GM12878 (cell line): ENCODE measurements around the gene MYCBPAP. TPM values are rescaled to one million over a fixed set of nuclear protein-coding genes. Genes with fewer than 3 reads are reported as not detected.
A peak's percentile ranks its signal among the peaks of the same experiment; 100 is the strongest.

Experiments
- ATAC-seq: fragments of 200-7000 bp; cut with Tn5 transposase; 3 replicates; pipeline ENCODE4 v1.9.1; 2020; ENCODE audit warnings: mild to moderate bottlenecking, moderate library complexity
- Bru-seq: library from RNA; stranded (reverse); fragments of 400-500 nt; gene quantifications from one replicate; lab custom pipeline; 2021; lab: Mats Ljungman, UMichigan
- BruChase-seq, 2 experiments: library from RNA; stranded (reverse); fragments of 400-500 nt; gene quantifications; one replicate each; lab custom pipeline; 2021; lab: Mats Ljungman, UMichigan
- BruUV-seq: library from RNA; stranded (reverse); fragments of 400-500 nt; replicated peaks from 2 replicates; lab custom pipeline; 2021; lab: Mats Ljungman, UMichigan
- CTCF ChIA-PET: fragments of 300-600 bp; sonication (Branson Sonifier 250); formaldehyde crosslinking; extraction: SDS; loops from one replicate; lab custom pipeline; 2021; ENCODE audit warnings: inconsistent platforms; lab: Yijun Ruan, JAX
- POLR2A ChIA-PET: fragments of 350-600 bp; formaldehyde crosslinking; extraction: SDS; loops from one replicate; lab custom pipeline; 2021; ENCODE audit warnings: inconsistent platforms; lab: Charles Lee
- RAD21 ChIA-PET: fragments of 300-600 bp; sonication (Branson Sonifier 250); formaldehyde crosslinking; loops from one replicate; lab custom pipeline; 2023; ENCODE audit warnings: antibody characterized with exemption; ENCODE audit not compliant: unreplicated experiment; lab: Charles Lee
- SMC1A ChIA-PET: fragments of 300-600 bp; sonication (Branson Sonifier 250); formaldehyde crosslinking; loops from one replicate; lab custom pipeline; 2023; ENCODE audit not compliant: unreplicated experiment, uncharacterized antibody; lab: Charles Lee
- DNase-seq: peaks from one replicate; pipeline ENCODE4 v3.0.0-alpha.2; 2011; ENCODE audit warnings: low read depth, low spot score
- FAIRE-seq: peaks from 3 replicates; lab custom pipeline; 2011; peaks lifted over from hg19 to GRCh38; lab: Jason Lieb, UNC
- H2AFZ ChIP-seq: 2 replicates; pipeline ENCODE4 v1.6.0; 2011; ENCODE audit warnings: low read depth, low read length, control low read depth; ENCODE audit not compliant: control insufficient read depth
- H3K27ac ChIP-seq: 2 replicates; pipeline ENCODE4 v1.5.1; 2011; ENCODE audit warnings: control low read depth; ENCODE audit not compliant: control insufficient read depth, insufficient read depth
- H3K27me3 ChIP-seq, 2 experiments: replicated peaks in 1 of 2; 2 replicates each; pipeline versions ENCODE4 v1.6.0 to v1.6.1; 2011; ENCODE audit warnings: low read length in 1 of 2; ENCODE audit not compliant: control insufficient read depth in 2 of 2, insufficient read depth in 2 of 2
- H3K36me3 ChIP-seq, 2 experiments: 2 replicates each; pipeline ENCODE4 v1.5.1; 2011; ENCODE audit warnings: low read length in 1 of 2; ENCODE audit not compliant: control insufficient read depth in 2 of 2, insufficient read depth in 2 of 2
- H3K4me1 ChIP-seq: 2 replicates; pipeline ENCODE4 v1.6.1; 2011; ENCODE audit warnings: mild to moderate bottlenecking, low read length, moderate library complexity, mixed read lengths; ENCODE audit not compliant: control insufficient read depth, insufficient read depth
- H3K4me2 ChIP-seq: 2 replicates; pipeline ENCODE4 v1.6.0; 2011; ENCODE audit warnings: control low read depth; ENCODE audit not compliant: control insufficient read depth, insufficient read depth
- H3K4me3 ChIP-seq: fragments of 200-600 bp; sonication (generic); 2 replicates; pipeline ENCODE4 v1.5.1; 2016
- H3K79me2 ChIP-seq: 2 replicates; pipeline ENCODE4 v1.6.0; 2011; ENCODE audit warnings: low read length; ENCODE audit not compliant: control insufficient read depth, insufficient read depth
- H3K9ac ChIP-seq: 2 replicates; pipeline ENCODE4 v1.8.0; 2011; ENCODE audit warnings: low read length, control low read depth, mixed read lengths; ENCODE audit not compliant: control insufficient read depth, insufficient read depth
- H3K9me3 ChIP-seq: replicated peaks from 3 replicates; pipeline ENCODE4 v1.5.1; 2011; ENCODE audit warnings: mild to moderate bottlenecking, low read length; ENCODE audit not compliant: control insufficient read depth, insufficient read depth
- H4K20me1 ChIP-seq: 2 replicates; pipeline ENCODE4 v1.6.0; 2011; ENCODE audit not compliant: control insufficient read depth, insufficient read depth
- CUX1 ChIP-seq: IDR thresholded peaks from 2 replicates; pipeline ENCODE4 v1.6.1; 2012; ENCODE audit warnings: improper control_type of control experiment, low read depth, low read length; ENCODE audit not compliant: insufficient replicate concordance
- ETV6 ChIP-seq, 2 experiments: fragments of 450-650 bp in 1 of 2; IDR thresholded peaks in 1 of 2; conservative IDR thresholded peaks in 1 of 2; 2 replicates each; pipeline ENCODE4 v1.6.1; 2014; ENCODE audit warnings: antibody characterized with exemption in 1 of 2, borderline replicate concordance in 1 of 2, low read depth in 1 of 2, mild to moderate bottlenecking in 1 of 2, moderate library complexity in 1 of 2
- SIN3A ChIP-seq: IDR thresholded peaks from 2 replicates; pipeline ENCODE4 v1.6.1; 2012; ENCODE audit warnings: low read depth, low read length, improper control_type of control experiment
- SRF ChIP-seq, 2 experiments: IDR thresholded peaks; 2 replicates each; pipeline ENCODE4 v1.6.1; 2011; ENCODE audit warnings: low read depth in 2 of 2, low read length in 2 of 2, mild to moderate bottlenecking in 1 of 2, moderate library complexity in 1 of 2
- YY1 ChIP-seq: IDR thresholded peaks from 2 replicates; pipeline ENCODE4 v1.6.1; 2011; ENCODE audit warnings: low read depth, mild to moderate bottlenecking, low read length
- WGBS: methylation state at CpG from one replicate; pipeline ENCODE4 v1.1.6; 2016; ENCODE audit warnings: low lambda C conversion rate; ENCODE audit not compliant: insufficient replicate concordance, insufficient coverage; ENCODE audit errors: missing lambda C conversion rate; 5-methylcytosine and 5-hydroxymethylcytosine counted together
- in situ Hi-C: fragments of 300-500 bp; cut with MboI; formaldehyde crosslinking; loops from 9 replicates; pipeline ENCODE4 v1.14.3; 2018; ENCODE audit warnings: mixed read lengths
- intact Hi-C: fragments of 100-400 bp; cut with micrococcal nuclease; formaldehyde crosslinking; loops from one replicate; pipeline ENCODE4 v1.14.2; 2022; ENCODE audit not compliant: unreplicated experiment
- long read RNA-seq, 2 experiments: library from polyadenylated mRNA; unstranded; transcript quantifications; one replicate each; pipeline ENCODE4 v2.0.0, GENCODE V29; 2019 to 2020
- polyA minus RNA-seq, 3 experiments: library from RNA; depleted of rRNA, polyadenylated mRNA; stranded (reverse); fragments of >200 nt; gene quantifications; 2 replicates each; pipeline ENCODE4 v1.2.3, GENCODE V29; 2011
- polyA plus RNA-seq, 11 experiments: library from polyadenylated mRNA; depleted of rRNA in 4 of 11; unstranded in 6 of 11; stranded (reverse) in 5 of 11; fragments of >200 nt; fragmentation: Nextera tagmentation in 4 of 11; fragmentation: Illumina TruSeq in 1 of 11; extraction: Ambion mirVana in 4 of 11; extraction: Trizol in 1 of 11; gene quantifications; 1 replicate in 1 of 11; 2 replicates in 10 of 11; pipeline versions ENCODE4 v1.2.1 to v1.2.3, GENCODE V29; 2011 to 2016; ENCODE audit warnings: inconsistent platforms in 2 of 11, missing spikeins in 2 of 11, low read depth in 1 of 11
- total RNA-seq, 4 experiments: library from RNA; depleted of rRNA in 3 of 4; stranded (reverse); fragments of >200 nt in 3 of 4; fragmentation: Illumina TruSeq in 1 of 4; extraction: Trizol in 1 of 4; gene quantifications; 2 replicates each; pipeline versions ENCODE4 v1.2.1 to v1.2.3, GENCODE V29; 2013 to 2021

MYCBPAP gene, protein sequence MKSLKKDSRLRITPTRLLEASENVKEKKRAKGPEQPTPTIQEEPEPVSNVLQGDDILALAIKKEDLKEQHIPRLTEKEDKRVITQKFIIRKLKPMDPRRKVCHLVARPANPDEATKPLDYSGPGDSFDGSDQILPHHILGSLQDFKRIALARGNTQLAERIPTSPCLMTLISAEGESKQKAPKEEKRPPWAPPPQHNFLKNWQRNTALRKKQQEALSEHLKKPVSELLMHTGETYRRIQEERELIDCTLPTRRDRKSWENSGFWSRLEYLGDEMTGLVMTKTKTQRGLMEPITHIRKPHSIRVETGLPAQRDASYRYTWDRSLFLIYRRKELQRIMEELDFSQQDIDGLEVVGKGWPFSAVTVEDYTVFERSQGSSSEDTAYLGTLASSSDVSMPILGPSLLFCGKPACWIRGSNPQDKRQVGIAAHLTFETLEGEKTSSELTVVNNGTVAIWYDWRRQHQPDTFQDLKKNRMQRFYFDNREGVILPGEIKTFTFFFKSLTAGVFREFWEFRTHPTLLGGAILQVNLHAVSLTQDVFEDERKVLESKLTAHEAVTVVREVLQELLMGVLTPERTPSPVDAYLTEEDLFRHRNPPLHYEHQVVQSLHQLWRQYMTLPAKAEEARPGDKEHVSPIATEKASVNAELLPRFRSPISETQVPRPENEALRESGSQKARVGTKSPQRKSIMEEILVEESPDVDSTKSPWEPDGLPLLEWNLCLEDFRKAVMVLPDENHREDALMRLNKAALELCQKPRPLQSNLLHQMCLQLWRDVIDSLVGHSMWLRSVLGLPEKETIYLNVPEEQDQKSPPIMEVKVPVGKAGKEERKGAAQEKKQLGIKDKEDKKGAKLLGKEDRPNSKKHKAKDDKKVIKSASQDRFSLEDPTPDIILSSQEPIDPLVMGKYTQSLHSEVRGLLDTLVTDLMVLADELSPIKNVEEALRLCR
- 3.7 TPM in 2 replicates for total RNA-seq (2013; cell fraction: nucleolus; rRNA removed)
- 1.9 and 2.4 TPM in 2 replicates for total RNA-seq (2014; rRNA removed)
- total RNA-seq (2014; rRNA removed; fragmentation: Illumina TruSeq; extraction: Trizol): 1.0 and 1.2 TPM in 2 replicates
- 2.4 TPM in 2 replicates for total RNA-seq (2021)
- 0.46 TPM for polyA plus RNA-seq (2011; ENCODE audit: low read depth)
- 0.58 and 0.92 TPM in 2 replicates for polyA plus RNA-seq (2011; rRNA removed)
- 0.35 and 0.51 TPM in 2 replicates for polyA plus RNA-seq (2011; cell fraction: cytosol; rRNA removed)
- polyA plus RNA-seq (2011; cell fraction: nucleus; rRNA removed): 1.6 and 2.5 TPM in 2 replicates
- 0.85 and 1.00 TPM in 2 replicates for polyA plus RNA-seq (2012)
- 1.3 and 2.8 TPM in 2 replicates for polyA plus RNA-seq (2014; fragmentation: Illumina TruSeq; extraction: Trizol)
- polyA plus RNA-seq (2014; fragmentation: Nextera tagmentation; extraction: Ambion mirVana): under 1 TPM; 0.23 to 0.27 TPM
- 2.3 and 2.7 TPM in 2 replicates for polyA plus RNA-seq (2014; rRNA removed)
- 1 to 10 TPM; 1.7 to 1.8 TPM for polyA plus RNA-seq (2016; fragmentation: Nextera tagmentation; extraction: Ambion mirVana)
- polyA minus RNA-seq (2011; rRNA and poly(A)+ RNA removed): 0.57 and 0.66 TPM in 2 replicates
- not detected in 2 replicates for polyA minus RNA-seq (2011; cell fraction: cytosol; rRNA and poly(A)+ RNA removed)
- polyA minus RNA-seq (2011; cell fraction: nucleus; rRNA and poly(A)+ RNA removed): 1.2 and 1.4 TPM in 2 replicates
- percentile 36 among the genes with signal in this experiment for Bru-seq, nascent RNA
- BruChase-seq, experiment 1, labeled RNA remaining after a 6-hour chase: percentile 24 among the genes with signal in this experiment
- percentile 31 among the genes with signal in this experiment for BruChase-seq, experiment 2, labeled RNA remaining after a 2-hour chase
- long read RNA-seq, experiment 1: 0 reads
- long read RNA-seq, experiment 2, partial matches to known transcripts: 0 of 1 reads
- long read RNA-seq, experiment 2, other reads (novel, unspliced or antisense): 1 of 1 reads

DNA sequence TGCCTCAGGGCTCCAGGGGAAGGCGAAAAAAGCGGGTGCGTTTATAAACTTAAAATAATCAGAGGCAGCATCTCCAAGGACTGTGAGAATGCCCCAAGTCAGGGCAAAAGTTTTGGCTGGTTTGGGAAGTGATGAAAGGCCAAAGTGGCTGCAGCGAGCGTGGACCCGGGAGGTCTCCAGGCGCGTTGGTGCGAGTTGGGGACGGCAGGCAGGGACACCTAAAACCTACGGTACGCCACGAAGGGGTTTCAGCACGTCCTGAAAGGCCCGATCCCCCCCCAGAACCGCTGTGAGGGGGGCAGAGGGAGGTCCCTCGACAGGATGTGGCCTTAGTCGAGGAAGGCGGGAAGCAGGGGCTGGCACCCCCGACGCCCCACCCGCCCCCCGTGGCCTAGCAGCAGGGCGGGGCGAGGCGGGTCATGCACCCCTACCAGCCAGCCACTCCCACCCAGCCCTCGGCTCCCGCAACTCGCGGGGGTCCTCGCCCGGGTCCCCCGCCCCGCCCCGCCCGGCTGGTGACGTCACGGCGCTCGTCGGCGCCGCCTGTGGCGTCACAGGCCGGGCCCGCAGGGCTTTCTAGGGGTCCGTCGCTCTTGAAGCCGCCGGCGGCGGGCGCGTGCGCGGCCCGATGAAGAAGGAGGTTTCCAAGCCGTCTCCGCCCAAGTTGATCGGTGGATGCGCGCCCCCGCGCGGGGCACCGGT is at the start of gene MYCBPAP:
Gene MYCBPAP, plus strand, starts transcription at position 569 of the 702 bp plus-strand sequence. CDS start 236 bp downstream, outside the sequence.
- ATAC-seq (peak; percentile 72), DNase-seq (peak; percentile 28), FAIRE-seq (no peak)
- Histone ChIP-seq H2AFZ (peak within 1 kb of the TSS; percentile 89), H3K27me3 (no peaks in the 10 kb centered on the region), H3K4me1 (peaks cover 23% of the 10 kb centered on the region), H4K20me1 (no peaks in the 10 kb centered on the region), H3K9me3 (no peaks in the 10 kb centered on the region), H3K4me3 (peak within 1 kb of the TSS; percentile 74), H3K27ac (peak within 1 kb of the TSS; percentile 58), H3K4me2 (peak within 1 kb of the TSS; percentile 98), H3K79me2 (peaks cover 3% of the 10 kb centered on the region; the same call in 1 of the 2 replicates), H3K36me3 (no peaks in the 10 kb centered on the region), H3K9ac (peak within 1 kb of the TSS; percentile 73)
- ChIA-PET POLR2A (no interaction called here), SMC1A (no interaction called here), RAD21 (interaction anchor here (0.7 kb wide), 1 partner anchor 290 kb away, joined by 7 read pairs; no protein-coding TSS in a partner anchor), CTCF (interaction anchor here (0.9 to 1.2 kb wide), 2 partner anchors 21 to 24 kb away, joined by 4 to 5 read pairs; no protein-coding TSS in a partner anchor)
- intact Hi-C loops: no loop called here
- in situ Hi-C loops: no loop called here
- no TSS peak for BruUV-seq
- 36% methylated on average over 31 of the region's 66 CpGs for WGBS
- 0 out of 4 replicates have a peak, but pooled peaks of 1 of the 2 experiments have one; percentile 35 for TF ChIP-seq SRF (IDR thresholded peaks at IDR 0.05; ENCODE audit: low read depth in 2 of 2, low read length in 2 of 2)
- TF ChIP-seq ETV6 (conservative IDR thresholded peaks at IDR 0.05 in 1 of 2, IDR thresholded peaks at IDR 0.05 in 1 of 2; ENCODE audit: borderline replicate concordance in 1 of 2, low read depth in 1 of 2): 0 out of 4 replicates have a peak, but pooled peaks of 1 of the 2 experiments have one; percentile 10
- peak; percentile 31; the same call in 1 of the 2 replicates for TF ChIP-seq YY1
- peak; percentile 58; the same call in 1 of the 2 replicates for TF ChIP-seq SIN3A
- TF ChIP-seq CUX1: no peak
